ENCODE measurements around the gene GAS5.
"Not testable (repeated sequence)": the region's sequence is repeated elsewhere in the genome, so short reads cannot be mapped to it uniquely, and the experiment has no call there.

GAS5 gene

GRCh38 chr1:173867753-173868265 is at the start of gene GAS5:
Gene GAS5 (minus strand): TSS chr1:173867989.
- peak; percentile 100 for DNase-seq

- no peak for DNase-seq
Measured at GRCh38 chr1:173917149-173917548, 49.4 kb upstream of the GAS5 start, which contains the start of gene SERPINC1. Gene SERPINC1 (minus strand): TSS chr1:173917327. CDS start chr1:173917259, 68 bp downstream.

- DNase-seq: no peak
Measured at GRCh38 chr1:173916667-173917066, 48.9 kb upstream of the GAS5 start.

- no peak for DNase-seq
Measured at GRCh38 chr1:173915596-173915995, 47.8 kb upstream of the GAS5 start.

GRCh38 chr1:173914366-173914871 is 46.6 kb upstream of the GAS5 start:
- no peak for DNase-seq

GRCh38 chr1:173913111-173913510 is 45.3 kb upstream of the GAS5 start:
- DNase-seq: no peak

- no peak for DNase-seq
Measured at GRCh38 chr1:173903827-173904531, 36.2 kb upstream of the GAS5 start.

- DNase-seq: no peak
Measured at GRCh38 chr1:173900992-173901391, 33.2 kb upstream of the GAS5 start.

GRCh38 chr1:173900427-173900826 is 32.6 kb upstream of the GAS5 start:
- no peak for DNase-seq

- DNase-seq: no peak
Measured at GRCh38 chr1:173894189-173894588, 26.4 kb upstream of the GAS5 start.

- no peak for DNase-seq
Measured at GRCh38 chr1:173893611-173894010, 25.8 kb upstream of the GAS5 start.

GRCh38 chr1:173889885-173890284 is 22.1 kb upstream of the GAS5 start:
- DNase-seq: no peak

- DNase-seq: no peak
Measured at GRCh38 chr1:173888749-173889148, 21.0 kb upstream of the GAS5 start.

GRCh38 chr1:173887627-173888026 is 19.8 kb upstream of the GAS5 start:
- no peak for DNase-seq

GRCh38 chr1:173886746-173887611 is 19.2 kb upstream of the GAS5 start:
- no peak for DNase-seq

- DNase-seq: no peak
Measured at GRCh38 chr1:173884701-173885100, 16.9 kb upstream of the GAS5 start.

- not testable (repeated sequence) for DNase-seq
Measured at GRCh38 chr1:173881117-173881516, 13.3 kb upstream of the GAS5 start.

GRCh38 chr1:173878251-173878650 is 10.5 kb upstream of the GAS5 start:
- no peak for DNase-seq

- no peak for DNase-seq
Measured at GRCh38 chr1:173876732-173877131, 8.9 kb upstream of the GAS5 start.

GRCh38 chr1:173871500-173871899 is 3.7 kb upstream of the GAS5 start:
- DNase-seq: no peak

- DNase-seq: no peak
Measured at GRCh38 chr1:173871091-173871490, 3.3 kb upstream of the GAS5 start.

- DNase-seq: no peak
Measured at GRCh38 chr1:173870252-173871075, 2.7 kb upstream of the GAS5 start.

GRCh38 chr1:173869021-173869359 is 1.2 kb upstream of the GAS5 start:
- no peak for DNase-seq
